Measurements from ENCODE around the gene RDX.
A peak's percentile ranks its signal among the peaks of the same experiment; 100 is the strongest.

RDX gene

DNA sequence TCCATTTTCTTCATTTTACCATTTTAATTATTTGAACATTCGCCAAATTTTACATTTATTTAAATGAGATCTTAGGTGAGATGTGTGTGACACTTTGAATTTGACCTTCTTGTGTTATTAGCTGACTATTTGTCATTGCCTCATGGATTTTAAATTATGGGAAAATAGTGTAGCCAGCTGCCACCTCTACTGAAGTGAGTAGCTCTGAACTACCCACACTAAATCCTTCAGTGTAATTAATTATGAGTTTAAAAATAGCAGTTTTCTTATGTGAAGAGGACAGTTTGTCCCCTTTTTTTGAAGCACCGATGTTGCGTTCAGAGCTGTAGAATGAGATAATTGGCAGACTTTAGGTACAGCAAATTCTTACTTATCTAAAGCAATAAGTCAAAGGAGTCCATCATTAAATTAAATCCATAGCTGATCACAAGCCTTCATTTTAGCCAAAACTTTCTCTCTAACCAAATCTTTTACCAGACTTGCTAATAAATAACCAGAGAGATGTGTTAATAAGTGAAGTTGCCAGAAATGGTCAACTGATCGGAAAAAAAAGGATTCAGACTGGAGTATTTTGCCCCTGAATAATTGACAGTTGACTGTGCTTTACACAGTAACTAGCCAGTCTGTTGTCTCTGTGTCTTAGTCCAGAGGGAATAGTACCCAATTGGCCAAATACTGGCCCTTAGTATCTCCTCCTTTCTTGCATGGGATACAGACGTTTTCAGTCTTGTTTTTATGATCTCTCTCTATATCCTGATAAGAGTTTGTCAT, 128.2 kb downstream of the RDX start:
- DNase-seq: no peak

DNA sequence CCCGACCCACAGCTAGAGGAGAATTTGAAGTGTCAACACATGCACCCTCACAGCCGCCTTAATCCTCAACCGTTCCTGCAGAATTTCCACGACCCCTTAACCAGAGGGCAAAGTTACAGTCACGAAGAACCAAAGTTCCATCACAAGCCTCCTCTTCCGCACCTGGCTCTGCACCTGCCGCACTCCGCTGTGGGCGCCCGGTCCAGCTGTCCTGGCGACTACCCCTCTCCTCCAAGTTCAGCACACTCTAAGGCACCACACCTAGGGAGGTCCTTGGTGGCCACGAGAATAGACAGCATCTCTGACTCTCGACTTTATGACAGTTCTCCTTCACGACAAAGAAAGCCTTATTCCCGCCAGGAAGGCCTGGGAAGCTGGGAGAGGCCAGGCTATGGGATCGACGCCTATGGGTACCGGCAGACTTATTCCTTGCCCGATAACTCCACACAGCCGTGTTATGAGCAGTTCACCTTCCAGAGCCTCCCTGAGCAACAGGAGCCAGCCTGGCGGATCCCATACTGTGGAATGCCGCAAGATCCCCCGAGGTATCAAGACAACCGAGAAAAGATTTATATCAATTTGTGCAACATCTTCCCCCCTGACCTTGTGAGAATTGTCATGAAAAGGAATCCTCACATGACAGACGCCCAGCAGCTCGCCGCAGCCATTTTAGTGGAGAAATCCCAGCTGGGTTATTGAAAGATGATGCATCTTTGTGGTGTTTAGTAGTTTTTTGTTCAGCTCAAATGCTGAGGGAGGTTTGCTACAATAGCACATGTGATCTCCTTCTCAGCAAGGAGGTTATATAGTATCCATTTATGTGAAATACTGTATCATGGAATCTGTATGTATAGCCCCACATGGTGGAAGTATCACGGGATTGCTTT, 131.1 kb downstream of the RDX start:
- no peak for DNase-seq

DNA sequence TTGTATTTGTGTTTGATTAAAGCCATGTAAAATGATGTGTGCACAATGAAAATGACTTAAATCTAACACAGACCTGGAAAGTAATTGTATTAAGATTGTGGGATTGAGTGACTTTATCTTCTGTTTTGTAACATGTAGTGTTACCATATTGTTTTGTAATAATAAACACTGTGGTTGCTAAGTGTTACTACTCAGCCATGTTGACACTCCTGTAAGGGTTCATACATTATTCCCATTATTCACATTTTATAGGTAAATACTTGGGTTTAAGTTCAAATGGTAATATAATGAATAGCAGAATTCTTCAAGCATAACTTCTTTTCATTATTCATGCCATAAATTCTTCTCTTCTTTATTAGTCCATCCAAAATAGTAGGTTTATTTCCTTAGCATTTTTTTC, 134.2 kb downstream of the RDX start:
- DNase-seq: no peak

DNA sequence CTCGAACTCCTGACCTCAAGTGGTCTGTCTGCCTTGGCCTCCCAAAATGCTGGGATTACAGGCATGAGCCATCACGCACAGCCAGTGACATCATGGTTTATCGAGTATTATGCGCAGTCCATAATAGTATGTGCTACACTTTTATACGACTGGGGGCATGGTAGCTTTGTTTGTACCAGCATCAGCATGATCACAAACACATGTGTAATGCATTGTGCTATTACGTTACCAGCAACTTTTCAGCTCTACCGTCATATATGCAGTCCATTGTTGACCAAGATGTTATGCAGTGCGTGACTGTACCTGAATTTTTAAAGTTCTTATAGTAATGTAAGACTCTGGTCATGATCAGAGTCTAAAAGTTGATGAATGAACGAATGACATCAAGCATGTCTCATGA, 135.4 kb downstream of the RDX start:
- DNase-seq: no peak

DNA sequence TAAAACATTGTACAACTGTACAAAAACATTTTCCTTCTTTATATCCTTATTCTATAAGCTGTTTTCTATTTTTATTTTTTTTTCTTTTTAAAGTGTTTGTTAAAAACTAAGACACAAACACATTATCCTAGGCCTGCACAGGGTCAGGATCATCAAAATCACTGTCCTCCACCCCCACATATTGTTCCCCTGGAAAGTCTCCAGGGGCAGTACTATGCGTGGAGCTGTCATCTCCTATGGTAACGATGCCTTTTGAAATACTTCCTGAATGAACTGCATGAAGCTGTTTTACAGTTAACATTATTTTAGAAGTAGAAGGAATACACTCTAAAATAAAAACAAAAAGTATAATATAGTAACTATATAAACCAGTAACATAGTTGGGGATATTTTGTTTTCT, 136.0 kb downstream of the RDX start:
- no peak for DNase-seq

DNA sequence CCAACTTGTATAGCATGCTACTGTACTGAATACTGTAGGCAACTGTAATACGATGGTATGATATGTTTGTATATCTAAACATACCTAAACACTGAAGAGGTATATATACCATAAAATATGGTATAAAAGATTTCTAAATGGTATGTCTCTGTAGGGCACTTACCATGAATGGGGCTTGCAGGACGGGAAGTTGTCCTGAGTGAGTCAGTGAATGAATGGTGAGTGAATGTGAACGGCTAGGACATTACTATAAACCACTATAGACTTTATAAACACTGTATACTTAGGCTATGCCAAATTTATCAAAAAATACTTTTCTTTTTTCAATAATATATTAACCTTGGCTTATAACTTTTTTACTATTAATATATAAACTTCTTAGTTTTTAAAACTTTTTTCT, 136.4 kb downstream of the RDX start:
- no peak for DNase-seq

DNA sequence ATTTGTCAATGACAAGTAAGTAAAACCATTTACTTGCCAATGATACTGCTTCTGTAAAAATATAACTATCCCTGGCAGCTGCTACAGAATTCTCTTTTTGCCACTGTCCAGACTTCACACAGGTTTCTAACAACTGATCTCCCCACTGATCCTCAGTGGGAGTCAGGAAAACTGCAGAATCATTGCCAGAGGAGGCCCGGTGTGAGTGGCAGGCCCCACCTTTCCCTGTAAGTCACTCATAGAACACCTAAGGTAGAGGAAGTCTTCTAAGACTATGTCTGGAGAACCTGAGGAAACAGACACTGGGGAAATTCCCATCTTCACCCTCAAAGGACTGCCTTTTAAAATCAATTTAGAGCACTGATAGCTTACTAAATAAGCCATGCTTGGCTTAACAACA, 136.9 kb downstream of the RDX start:
- DNase-seq: no peak

DNA sequence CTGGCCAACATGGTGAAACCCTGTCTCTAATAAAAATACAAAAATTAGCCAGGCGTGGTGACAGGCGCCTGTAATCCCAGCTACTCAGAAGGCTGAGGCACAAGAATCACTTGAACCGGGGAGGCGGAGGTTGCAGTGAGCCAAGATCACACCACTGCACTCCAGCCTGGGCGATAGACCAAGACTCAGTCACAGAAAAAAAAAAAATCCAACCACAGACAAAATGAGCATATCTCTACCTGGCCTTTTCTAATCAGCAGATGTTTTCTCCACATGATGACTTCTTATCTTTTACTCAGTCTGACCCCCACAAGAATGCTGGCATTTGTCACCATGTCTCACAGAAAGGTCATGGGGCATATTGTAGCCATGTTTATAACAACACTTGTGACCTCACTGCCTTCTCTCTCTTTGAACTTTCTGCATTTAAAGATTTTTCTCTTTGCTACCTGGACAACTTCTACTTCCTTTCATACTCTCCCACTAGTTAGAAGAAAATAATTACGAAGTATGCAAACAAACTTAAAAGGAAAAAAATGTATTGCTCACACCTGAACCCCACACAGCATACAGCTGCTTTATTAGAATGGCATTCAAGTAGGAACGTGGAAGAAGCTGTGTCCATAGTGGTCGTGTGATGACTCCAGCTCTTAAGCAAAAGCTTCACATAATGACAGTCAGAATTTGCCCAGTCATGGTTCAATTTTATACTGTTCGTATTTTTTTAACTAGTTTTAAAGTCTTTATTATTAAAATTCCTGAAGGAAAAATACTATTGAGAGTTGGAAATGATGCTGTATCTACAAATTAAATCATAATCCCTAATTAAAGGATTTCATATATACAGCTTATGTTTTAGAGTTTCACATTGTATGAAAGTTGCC, 137.9 kb downstream of the RDX start:
- DNase-seq: no peak

DNA sequence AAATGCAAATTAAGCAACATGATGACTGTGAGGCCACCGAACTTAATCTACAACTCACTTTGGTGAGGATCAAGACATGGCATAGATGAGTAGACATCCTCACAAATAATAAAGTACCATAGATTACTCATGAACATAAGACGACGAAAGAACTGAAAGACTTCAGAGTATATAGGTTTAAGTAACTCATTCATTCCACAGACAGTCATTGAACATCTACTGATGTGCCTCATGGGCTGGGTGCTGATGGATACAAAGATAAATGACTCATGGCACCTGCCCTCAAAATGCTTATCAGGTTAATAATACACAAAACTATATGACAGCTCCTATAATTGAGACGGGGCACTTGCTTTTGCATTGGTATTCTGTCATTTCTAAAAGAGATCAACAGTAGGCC, 139.9 kb downstream of the RDX start:
- DNase-seq: no peak

DNA sequence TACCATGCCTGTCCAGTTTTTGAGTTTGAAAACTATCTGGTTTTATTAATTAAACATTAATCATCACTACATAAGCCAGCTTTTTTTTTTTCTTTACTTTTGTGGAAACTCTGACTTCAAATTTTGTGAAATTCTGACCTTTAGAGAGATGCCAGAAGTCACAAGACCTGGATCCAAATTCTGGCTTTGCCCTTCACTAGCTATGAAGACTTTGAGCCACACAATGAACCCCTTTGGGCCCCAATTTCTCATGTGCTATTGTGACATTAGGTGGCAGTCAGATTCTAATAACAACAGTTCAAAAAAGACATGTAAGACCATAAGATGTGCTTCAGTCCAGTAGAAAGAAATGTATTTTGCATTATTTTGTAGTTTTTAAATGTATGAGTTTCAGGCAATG, 142.9 kb downstream of the RDX start:
- no peak for DNase-seq

DNA sequence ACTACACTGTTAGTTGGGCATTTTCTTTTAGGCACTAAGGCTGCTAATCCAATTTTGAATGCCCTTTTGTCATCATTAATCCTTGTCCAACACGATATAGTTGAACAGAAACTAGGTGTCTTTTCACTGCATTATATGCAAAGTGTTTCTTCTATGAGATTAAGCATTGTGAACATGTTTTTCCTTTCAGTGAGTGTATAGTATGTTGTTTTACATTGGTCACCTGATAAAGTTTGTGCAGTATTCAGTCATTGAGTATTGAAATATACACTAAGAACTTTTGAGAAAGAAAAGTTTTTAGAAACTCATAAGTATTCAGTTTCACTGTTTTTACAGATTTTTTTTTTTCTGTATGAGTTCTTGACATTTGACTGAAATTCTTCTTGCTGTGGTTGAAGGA, 144.2 kb downstream of the RDX start:
- DNase-seq: no peak

DNA sequence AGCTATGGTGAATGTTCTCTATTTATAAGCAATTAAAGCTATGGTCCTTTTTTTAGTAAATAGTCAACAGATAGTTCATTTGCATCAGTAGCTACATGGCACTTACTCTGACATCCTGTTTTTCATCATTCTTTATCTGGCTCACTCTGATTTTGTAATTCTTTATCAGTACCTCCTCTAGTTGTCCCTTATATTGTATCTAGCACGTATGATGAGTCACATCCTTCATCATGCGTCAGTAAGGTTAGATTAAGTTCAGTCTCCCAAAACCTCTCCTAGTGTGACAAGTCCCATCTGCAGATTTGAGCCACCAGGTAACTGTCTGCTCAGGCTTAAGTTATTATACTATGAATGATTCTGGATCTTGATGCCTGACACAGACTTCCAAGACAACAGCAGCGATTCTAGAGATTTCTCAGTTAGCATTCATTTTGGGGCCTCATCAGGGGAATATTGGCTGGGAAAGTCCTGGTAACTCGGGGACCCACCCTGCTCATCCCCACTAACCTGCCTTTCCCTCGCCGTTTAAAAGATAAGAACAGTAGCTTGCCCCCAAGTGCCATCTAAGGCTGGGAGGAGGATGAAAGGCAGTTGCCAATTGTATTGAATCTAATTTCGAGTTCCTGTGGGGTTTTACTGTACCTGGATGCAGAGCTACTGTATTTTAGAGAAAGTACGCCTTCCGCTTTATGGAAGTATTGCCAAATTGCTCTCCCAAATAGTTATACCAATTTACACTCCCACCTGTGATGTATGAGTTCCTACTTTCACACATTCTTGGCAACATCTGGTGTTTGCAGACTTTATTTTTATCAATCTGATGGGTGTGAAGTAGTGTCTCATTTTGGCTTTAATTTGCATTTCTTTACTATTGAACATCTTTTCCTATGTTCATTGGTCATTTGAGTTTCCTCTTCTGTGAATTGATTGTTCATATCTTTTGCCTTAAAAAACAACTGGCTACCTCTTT, 147.4 kb downstream of the RDX start:
- DNase-seq: no peak

DNA sequence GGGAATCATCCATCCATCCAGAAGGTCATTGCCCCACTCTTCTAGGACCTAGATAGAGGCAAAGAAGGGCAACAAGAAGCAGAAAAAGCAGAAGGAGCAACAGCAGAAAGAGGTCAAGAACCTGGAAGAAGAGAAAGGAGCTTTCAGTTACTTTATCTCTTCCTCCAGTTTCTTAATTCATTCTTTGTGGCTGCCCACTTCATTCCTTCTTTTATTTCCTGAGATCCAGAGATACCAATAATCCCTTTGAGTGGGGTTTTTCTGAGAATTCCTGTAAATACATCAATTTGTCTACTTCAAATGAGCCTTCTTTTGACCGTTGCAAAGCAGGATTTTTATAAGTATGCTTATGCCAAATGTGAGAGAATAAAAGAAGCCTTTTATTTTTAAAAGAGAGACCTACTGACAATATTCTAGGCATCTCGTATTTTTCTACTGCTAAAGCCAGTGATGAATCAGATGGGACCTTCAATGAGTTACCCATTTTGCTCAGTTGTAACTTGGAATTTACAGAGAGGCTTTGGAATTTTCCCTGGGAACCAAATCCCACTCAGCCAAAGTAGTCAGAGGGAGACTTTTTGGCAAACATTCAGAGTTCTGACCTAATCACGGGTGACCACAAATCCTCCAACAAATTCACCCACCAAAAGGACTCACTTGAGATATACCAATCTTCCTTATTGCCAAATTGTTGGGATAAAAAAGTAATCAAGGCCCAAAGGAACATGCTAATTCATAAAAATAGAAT, 148.3 kb downstream of the RDX start:
- no peak for DNase-seq

DNA sequence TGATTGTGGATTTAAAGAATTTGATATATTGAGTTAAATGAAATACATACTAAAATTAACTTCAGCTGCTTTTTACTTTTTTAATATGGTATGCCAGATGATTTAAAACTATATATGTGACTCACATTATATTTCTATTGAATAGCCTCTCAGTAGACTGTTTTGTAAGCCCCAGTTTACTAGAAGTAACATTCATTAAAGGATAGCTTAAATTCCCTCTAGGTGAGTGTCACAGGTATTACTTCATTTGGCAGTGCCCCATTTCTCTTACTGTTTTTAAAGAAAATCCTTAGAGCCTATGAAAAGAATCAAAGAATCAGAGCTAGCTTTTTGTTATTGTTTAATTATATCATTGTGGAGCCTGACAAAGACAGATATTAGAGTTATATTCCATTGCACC, 154.6 kb downstream of the RDX start:
- no peak for DNase-seq

DNA sequence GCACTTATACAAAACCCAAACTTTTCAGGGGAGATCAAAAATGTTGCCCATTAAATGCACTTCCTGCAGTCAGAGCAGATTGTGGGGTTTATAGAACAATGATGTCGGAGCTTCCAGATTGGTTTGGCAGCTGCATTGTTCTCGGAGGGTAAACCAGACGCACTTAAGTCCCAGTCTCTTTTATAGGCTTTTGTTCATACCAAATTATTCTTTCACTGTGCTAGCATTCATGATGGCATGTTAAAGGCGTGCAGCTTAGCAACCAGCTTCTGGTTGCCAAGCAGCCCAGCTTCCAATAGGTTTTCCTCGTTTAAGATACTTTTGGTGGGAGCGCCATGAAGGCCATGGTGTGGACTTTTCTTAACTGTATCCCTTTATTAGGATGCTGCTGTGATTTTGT, 162.3 kb downstream of the RDX start:
- no peak for DNase-seq

DNA sequence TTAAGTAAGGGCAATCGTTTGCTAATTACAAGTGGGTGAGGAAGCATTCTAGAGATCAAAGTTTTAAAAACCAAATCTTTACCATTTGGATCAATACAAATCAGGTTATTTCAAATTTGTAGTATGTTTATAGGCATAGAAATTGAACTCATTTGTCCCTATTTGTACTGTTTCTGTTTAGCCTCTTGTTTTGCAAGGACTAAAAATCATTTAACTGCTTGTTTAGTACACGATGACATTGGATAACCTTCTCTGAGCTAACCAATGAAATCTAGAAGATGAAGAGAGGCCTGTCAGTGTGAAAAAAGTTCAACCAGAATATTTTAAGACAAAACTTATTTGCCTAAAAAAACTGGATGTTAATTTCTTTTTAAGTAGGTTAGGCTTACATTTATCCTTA, 163.3 kb downstream of the RDX start:
- DNase-seq: no peak

DNA sequence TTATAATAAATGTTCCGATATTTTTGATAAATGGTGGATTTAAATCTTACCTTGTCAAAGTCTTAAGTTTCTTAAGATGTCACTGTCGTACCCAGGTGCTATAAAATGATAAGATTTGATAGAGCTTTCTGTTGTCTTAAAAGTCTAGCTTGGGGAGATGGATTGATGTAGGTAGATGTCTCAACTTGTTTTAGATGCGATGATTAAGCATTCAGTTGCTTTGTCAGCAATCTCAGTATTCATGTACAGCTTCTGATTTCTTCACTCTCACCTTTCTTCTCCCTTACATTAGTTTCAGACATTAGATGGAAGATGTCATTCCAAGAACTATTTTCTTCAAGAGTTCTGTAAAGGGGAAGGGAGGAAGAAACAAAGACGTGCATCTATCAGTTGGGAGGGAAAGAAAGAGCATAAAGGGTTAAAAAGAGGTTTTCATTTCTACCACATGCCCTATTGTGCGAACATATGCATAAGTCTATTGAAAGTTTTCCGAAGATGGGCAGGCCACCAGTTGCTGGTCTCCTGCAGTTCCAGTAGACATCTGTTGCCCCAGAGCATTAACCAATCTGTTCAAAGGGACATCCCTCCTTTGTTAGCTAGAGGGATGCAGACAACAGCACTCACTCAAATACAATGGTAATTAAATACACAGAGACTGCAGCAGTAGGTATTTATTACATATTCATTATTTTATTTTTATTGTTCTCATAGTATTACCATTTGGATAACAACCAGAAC, 164.9 kb downstream of the RDX start:
- DNase-seq: peak; percentile 63

DNA sequence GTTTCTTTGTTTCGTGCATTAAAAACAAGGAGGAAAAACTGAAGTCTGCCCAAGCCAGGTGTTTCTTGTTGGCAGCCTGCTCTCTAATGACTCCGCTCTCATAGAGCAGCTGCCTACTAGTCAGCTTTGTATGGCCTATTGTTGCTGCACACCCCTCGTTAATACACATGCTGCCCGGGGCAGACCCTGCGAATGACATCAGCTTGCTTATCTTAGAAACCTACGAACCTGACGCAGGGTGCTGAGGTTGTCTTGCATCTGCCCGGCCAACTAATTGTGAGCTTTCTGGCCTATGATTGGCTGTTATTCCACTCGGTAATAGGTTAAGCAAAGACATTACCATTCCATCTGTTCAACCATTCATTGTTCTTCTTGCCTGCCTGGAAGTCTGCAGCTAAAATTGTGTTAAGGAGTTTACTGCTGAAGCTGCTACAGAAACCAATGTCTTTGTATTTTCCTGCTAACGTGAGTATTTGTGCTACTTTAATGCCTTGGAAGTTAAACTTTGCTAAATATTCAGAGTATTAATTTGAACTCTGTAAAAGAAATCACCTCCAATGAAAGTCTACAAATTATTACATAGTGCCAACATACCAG, 165.7 kb downstream of the RDX start:
- DNase-seq: peak; percentile 75

DNA sequence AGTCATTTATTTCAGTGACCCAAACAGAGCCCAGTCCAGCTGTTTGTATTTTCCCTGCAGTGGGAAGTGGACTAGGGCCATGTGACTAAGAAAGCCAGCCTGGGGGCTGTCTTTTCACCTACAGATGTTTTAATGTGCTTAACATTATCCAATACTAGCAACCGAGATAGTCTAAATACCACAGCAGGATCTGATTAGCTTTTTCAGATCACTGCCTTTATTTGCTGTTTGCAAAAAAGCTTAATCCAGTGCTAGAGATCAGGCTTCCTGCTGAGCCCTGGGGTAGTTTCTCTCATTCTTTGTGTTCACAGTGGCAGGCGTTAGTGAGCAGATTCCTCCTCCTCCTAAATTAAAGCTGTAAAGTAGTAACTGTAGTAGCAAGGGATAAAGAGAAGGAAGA, 168.3 kb downstream of the RDX start:
- peak; percentile 8 for DNase-seq

DNA sequence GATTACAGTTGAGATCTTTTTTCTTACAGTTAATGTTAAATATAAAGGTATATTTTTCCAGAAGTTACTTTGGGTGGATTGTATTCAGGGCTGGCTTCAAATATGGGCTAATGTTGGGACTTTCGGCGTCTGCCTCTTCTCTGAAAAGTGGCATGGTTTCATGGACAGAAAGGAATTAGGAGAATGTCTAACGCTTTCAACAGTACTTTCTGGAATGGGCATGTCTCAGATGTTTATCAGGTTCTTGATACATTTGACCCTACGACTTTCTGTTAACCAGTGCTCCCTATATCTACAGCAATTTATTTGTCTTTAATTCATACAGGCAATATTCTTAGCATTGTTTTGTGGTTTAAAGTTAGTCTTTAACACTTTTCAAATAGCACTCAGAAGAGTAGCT, 169.5 kb downstream of the RDX start:
- DNase-seq: no peak
